HL-60 (cell line): ENCODE measurements around the gene VARS2.

Experiments
- DNase-seq, 2 experiments: peaks; one replicate each; pipeline ENCODE4 v3.0.0-alpha.2; 2010 to 2020; ENCODE audit warnings: low read depth in 1 of 2, low spot score in 1 of 2
- H3K27ac ChIP-seq: fragments of 250-450 bp; sonication (Bioruptor Pico); replicated peaks from 2 replicates; pipeline ENCODE4 v1.5.1; 2020; ENCODE audit warnings: mild to moderate bottlenecking, moderate library complexity
- H3K27me3 ChIP-seq: fragments of 250-450 bp; sonication (Bioruptor Pico); 2 replicates; pipeline ENCODE4 v1.5.1; 2021; ENCODE audit warnings: mild to moderate bottlenecking, moderate library complexity; ENCODE audit not compliant: insufficient read depth, poor library complexity, severe bottlenecking
- H3K4me3 ChIP-seq: replicated peaks from 2 replicates; pipeline ENCODE4 v1.5.1; 2011; ENCODE audit warnings: mild to moderate bottlenecking, control low read depth, low read length; ENCODE audit not compliant: insufficient read depth
- GABPA ChIP-seq: IDR thresholded peaks from 2 replicates; pipeline ENCODE4 v1.6.1; 2012; ENCODE audit warnings: low read depth
- POLR2AphosphoS5 ChIP-seq: IDR thresholded peaks from 2 replicates; pipeline ENCODE4 v1.6.1; 2012; ENCODE audit warnings: low read depth
- SPI1 ChIP-seq: IDR thresholded peaks from 2 replicates; pipeline ENCODE4 v1.6.1; 2012; ENCODE audit warnings: low read depth, mild to moderate bottlenecking, borderline replicate concordance
- TF ChIP-seq, protein P1 (sequence below): IDR thresholded peaks from 2 replicates; pipeline ENCODE4 v1.6.1; 2012; ENCODE audit warnings: low read depth; ENCODE audit not compliant: insufficient replicate concordance
- TF ChIP-seq, protein P2 (sequence below): IDR thresholded peaks from one replicate; pipeline ENCODE4 v1.5.1; 2011; ENCODE audit warnings: low read length, control low read depth, inconsistent platforms; ENCODE audit not compliant: insufficient read depth

The VARS2 gene

DNA sequence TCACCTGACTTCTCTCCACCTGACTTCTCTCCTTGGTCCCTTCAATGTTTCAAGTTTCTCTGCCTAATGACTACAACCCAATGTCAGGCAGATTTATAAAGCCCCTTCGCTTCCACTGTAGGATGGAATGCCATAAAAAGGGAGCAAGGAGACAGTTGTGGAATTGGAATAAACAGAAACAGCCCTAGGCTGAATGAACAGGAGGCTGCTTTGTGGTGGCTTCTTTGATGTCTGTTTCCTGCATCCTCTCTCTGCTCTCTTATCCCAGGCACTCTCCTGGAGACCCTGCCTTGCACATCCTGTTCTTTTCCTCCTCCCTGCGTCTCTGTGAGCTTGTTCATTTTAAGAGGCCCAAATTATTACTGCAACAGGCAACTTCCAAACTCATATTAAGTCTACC lies 43.7 kb downstream of the VARS2 start:
- peaks cover 47% of the 10 kb centered on the region for H3K27me3 ChIP-seq
- no peak overlapping the region for H3K4me3 ChIP-seq
- DNase-seq = no peak
- TF ChIP-seq, protein P1, sequence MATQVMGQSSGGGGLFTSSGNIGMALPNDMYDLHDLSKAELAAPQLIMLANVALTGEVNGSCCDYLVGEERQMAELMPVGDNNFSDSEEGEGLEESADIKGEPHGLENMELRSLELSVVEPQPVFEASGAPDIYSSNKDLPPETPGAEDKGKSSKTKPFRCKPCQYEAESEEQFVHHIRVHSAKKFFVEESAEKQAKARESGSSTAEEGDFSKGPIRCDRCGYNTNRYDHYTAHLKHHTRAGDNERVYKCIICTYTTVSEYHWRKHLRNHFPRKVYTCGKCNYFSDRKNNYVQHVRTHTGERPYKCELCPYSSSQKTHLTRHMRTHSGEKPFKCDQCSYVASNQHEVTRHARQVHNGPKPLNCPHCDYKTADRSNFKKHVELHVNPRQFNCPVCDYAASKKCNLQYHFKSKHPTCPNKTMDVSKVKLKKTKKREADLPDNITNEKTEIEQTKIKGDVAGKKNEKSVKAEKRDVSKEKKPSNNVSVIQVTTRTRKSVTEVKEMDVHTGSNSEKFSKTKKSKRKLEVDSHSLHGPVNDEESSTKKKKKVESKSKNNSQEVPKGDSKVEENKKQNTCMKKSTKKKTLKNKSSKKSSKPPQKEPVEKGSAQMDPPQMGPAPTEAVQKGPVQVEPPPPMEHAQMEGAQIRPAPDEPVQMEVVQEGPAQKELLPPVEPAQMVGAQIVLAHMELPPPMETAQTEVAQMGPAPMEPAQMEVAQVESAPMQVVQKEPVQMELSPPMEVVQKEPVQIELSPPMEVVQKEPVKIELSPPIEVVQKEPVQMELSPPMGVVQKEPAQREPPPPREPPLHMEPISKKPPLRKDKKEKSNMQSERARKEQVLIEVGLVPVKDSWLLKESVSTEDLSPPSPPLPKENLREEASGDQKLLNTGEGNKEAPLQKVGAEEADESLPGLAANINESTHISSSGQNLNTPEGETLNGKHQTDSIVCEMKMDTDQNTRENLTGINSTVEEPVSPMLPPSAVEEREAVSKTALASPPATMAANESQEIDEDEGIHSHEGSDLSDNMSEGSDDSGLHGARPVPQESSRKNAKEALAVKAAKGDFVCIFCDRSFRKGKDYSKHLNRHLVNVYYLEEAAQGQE = no peak
- no peak for TF ChIP-seq POLR2AphosphoS5
- no peak for TF ChIP-seq SPI1
- TF ChIP-seq, protein P2, sequence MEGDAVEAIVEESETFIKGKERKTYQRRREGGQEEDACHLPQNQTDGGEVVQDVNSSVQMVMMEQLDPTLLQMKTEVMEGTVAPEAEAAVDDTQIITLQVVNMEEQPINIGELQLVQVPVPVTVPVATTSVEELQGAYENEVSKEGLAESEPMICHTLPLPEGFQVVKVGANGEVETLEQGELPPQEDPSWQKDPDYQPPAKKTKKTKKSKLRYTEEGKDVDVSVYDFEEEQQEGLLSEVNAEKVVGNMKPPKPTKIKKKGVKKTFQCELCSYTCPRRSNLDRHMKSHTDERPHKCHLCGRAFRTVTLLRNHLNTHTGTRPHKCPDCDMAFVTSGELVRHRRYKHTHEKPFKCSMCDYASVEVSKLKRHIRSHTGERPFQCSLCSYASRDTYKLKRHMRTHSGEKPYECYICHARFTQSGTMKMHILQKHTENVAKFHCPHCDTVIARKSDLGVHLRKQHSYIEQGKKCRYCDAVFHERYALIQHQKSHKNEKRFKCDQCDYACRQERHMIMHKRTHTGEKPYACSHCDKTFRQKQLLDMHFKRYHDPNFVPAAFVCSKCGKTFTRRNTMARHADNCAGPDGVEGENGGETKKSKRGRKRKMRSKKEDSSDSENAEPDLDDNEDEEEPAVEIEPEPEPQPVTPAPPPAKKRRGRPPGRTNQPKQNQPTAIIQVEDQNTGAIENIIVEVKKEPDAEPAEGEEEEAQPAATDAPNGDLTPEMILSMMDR = no peak
- TF ChIP-seq GABPA = no peak
- H3K27ac ChIP-seq = no peak overlapping the region

DNA sequence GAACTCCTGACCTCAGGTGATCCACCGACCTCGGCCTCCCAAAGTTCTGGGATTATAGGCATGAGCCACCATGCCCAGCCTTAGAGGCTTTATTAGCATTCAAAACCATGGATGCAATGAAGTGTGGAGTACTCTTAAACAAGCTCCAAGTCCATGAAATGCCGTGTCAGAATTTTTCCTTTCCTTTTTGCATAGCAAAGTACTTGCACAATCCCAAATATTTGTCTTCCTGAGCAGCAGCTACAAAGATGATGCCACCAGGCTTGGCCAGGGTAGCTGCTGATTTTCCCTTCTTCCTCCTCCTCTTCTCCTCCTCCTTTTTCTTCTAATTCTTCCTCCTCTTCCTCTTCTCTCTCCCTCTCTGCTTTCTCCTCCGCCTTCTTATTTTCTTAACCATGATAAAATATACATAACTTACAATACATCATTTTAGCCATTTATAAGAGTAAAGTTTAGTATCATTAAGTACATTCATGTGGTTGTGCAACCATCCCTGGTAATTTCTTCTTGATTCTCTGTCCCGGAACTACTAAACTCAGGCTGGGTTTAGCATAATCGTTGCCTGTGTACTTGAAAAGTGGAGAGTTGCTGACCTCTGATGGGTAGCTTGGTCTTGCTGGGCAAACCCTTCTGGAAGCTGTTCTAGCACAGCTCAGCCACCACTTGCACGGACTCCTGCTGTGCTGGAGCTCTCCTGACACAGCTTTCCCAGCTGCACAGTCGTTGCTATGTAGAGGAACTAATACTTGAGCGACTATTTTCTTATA lies 47.1 kb downstream of the VARS2 start:
- no peak overlapping the region for H3K27ac ChIP-seq
- DNase-seq = no peak
- no peak overlapping the region for H3K4me3 ChIP-seq
- peaks cover 23% of the 10 kb centered on the region for H3K27me3 ChIP-seq
- TF ChIP-seq GABPA (no peak), POLR2AphosphoS5 (no peak), SPI1 (no peak)
- TF ChIP-seq, protein P2 = no peak
- TF ChIP-seq, protein P1 = no peak

DNA sequence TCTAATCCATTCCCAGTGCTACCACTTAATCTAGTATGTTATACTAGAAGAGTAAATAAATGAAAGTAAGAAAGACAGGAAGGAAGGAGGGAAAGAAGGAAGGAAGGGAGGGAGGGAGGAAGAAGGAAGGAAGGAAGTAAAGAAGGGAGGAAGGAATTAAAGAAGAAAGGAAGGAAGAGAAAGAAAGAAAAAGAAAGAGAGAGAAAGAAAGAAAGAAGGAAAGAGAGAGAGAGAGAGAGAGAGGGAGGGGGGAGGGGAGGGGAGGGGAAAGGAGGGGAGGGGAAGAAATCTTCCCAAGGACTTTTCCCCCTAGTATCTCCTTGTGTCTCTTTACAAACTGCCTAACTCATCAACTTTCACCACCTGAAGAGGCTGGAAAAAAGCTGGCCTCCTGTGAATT lies 48.7 kb downstream of the VARS2 start:
- Histone ChIP-seq H3K27me3 (peaks cover 9% of the 10 kb centered on the region), H3K4me3 (no peak overlapping the region), H3K27ac (no peak overlapping the region)
- TF ChIP-seq GABPA (no peak), POLR2AphosphoS5 (no peak), SPI1 (no peak)
- TF ChIP-seq, protein P1 = no peak
- TF ChIP-seq, protein P2 = no peak
- DNase-seq = no peak
